ENCODE data around the gene SERPINB2. TPM values are rescaled to one million over a fixed set of nuclear protein-coding genes. Genes with fewer than 3 reads are reported as not detected.

The SERPINB2 gene
- total and polyA plus RNA-seq, 10 of the 15 experiments (the other 5 are each of a cell fraction or from before 2014, with no cell fraction given): 9.6 to 25.3 (median 14.0) TPM

- TF ChIP-seq ZBTB40 (IDR thresholded peaks at IDR 0.05; ENCODE audit: borderline replicate concordance): no peak
- no peak for TF ChIP-seq MXI1 (IDR thresholded peaks at IDR 0.05; ENCODE audit: low read depth, low read length)
- peak; percentile 57; the same call in 1 of the 2 replicates for TF ChIP-seq MLLT1 (IDR thresholded peaks at IDR 0.05)
- TF ChIP-seq HSF1 (IDR thresholded peaks at IDR 0.05; ENCODE audit: low read depth, low read length): no peak
- TF ChIP-seq RELA (IDR thresholded peaks at IDR 0.05; ENCODE audit: borderline replicate concordance, partially characterized antibody): peak; percentile 37
- TF ChIP-seq NR2C1 (IDR thresholded peaks at IDR 0.05): no peak
- TF ChIP-seq POU2F2 (IDR thresholded peaks at IDR 0.05; ENCODE audit: borderline replicate concordance, low read depth, low read length): no peak; the same call in 2 of the 3 replicates
- no peak for TF ChIP-seq CHD4 (IDR thresholded peaks at IDR 0.05)
- no peak for TF ChIP-seq E4F1 (IDR thresholded peaks at IDR 0.05; ENCODE audit: borderline replicate concordance, partially characterized antibody)
- TF ChIP-seq USF2 (IDR thresholded peaks at IDR 0.05; ENCODE audit: borderline replicate concordance, low read depth, low read length): no peak
- no peak for TF ChIP-seq ELK1 (IDR thresholded peaks at IDR 0.05; ENCODE audit: low read depth, low read length)
- TF ChIP-seq ZNF207 (IDR thresholded peaks at IDR 0.05; ENCODE audit: borderline replicate concordance): 0 out of 2 replicates have a peak, but pooled peaks have one; percentile 26
Measured at GRCh38 chr18:63936156-63936931, 48.8 kb downstream of the SERPINB2 start (continued).

Data from GM12878 (cell line).